Activated CD4-positive, alpha-beta T cell treated with anti-CD3 and anti-CD28 coated beads for 48 hours (primary cell): ENCODE results near the gene KEAP1.
A peak's percentile ranks its signal among the peaks of the same experiment; 100 is the strongest.
"Not testable (repeated sequence)": the region's sequence is repeated elsewhere in the genome, so short reads cannot be mapped to it uniquely, and the experiment has no call there.

Experiments
- DNase-seq: peaks from one replicate; pipeline ENCODE4 v3.0.0-alpha.2; 2020

The KEAP1 gene

DNA sequence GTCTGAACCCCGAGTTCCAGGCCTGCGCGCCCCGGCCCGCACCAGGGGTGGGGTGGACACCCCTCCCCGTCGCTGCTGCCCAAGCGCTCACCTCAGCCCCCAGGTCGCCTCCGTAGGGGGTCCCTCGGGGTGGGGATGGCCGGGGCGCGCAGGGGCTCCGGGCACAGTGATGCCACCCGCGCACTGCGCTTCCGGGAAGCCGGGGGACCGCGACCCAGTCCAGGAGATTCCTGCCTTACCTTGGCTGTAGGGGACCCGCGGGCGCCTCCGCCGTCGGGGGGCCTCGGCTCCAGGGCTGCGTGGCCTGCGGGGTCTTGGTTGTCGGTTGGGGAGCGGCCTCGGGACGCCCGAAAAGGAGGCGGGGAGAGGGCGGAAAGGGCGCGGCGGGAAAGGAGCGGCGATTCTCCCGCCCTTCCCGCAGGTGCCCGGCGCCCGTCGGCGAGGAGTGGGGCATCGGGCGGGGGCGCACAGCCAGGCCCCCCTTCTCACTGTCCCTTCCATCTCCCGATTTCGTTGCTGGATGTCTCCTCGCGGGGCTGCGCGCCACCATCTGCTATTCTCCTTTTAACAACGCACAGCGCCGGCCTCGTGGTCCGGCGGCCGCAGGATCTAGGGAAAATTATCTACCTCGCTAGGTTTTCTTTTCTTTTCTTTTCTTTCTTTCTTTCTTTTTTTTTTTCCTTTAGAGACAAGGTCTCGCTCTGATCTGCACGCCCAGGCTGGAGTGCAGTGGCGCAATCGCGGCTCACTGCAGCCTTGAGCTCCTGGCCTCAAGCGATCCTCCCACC, at the start of gene KEAP1:
Gene KEAP1, minus strand, starts transcription at position 355 of the 788 bp plus-strand sequence. CDS start 3,323 bp downstream, outside the sequence.
- peak; percentile 51 for DNase-seq

DNA sequence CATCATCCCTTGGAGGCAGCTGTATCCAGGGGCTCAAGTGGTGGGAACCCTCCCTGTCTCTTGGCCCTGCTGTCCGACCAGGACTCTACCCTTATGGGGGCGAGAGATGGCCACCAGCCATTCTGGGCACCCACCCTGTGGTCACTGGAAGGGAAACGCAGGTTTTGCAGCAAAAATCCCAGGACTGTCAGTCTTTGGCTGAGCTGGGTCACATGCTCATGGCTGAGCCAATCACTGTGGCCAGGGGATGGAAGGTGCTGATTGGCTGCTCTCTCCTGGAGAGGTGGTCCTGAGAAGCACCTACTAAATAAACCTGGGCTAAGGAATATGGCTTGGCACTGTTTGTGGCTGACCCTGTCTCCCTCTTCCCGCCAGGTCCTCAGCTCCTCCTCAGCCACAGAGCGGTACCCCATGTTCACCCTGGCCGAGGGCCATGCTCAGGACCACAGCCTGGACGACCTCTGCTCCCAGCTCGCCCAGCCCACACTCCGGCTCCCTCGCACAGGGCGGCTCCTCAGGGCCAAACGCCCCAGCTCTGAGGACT, 49.4 kb upstream of the KEAP1 start:
- DNase-seq = peak; percentile 56

DNA sequence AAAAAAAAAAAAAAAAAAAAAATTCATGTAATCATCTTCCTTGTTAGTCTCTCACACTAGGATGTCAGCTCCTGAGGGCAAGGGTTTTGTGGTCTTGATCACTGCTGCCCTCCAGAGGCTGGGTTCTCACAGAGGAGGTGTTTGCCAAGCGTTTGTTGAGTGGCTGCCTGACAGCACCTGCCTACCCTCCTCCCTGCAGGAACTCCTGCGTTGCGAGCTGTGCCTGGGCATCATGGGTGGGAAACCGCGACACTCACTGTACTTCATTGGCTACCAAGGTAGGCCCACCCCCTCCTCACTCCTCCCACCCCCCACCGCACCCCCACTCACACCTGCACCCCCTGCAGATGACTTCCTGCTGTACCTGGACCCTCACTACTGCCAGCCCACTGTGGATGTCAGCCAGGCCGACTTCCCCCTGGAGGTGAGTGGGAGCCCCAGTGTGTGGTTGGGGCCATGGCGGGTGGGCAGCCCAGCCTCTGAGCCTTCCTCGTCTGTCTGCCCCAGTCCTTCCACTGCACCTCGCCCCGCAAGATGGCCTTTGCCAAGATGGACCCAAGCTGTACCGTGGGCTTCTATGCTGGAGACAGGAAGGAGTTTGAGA, 48.6 kb upstream of the KEAP1 start:
- DNase-seq = peak; percentile 65

DNA sequence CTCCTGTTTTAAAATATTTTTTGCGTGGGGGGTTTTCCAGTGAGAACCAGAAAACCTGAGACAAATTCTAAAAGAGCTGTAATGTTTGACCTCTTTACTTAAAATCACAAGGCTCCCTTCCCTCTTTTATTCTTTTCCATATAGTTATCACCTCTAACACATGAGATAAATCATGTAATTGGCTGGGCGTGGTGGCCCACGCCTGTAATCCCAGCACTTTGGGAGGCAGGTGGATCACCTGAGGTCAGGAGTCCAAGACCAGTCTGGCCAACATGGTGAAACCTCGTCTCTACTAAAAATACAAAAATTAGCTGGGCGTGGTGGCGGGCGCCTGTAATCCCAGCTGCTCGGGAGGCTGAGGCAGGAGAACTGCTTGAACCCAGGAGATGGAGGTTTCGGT, 47.9 kb upstream of the KEAP1 start:
- not testable (repeated sequence) for DNase-seq

DNA sequence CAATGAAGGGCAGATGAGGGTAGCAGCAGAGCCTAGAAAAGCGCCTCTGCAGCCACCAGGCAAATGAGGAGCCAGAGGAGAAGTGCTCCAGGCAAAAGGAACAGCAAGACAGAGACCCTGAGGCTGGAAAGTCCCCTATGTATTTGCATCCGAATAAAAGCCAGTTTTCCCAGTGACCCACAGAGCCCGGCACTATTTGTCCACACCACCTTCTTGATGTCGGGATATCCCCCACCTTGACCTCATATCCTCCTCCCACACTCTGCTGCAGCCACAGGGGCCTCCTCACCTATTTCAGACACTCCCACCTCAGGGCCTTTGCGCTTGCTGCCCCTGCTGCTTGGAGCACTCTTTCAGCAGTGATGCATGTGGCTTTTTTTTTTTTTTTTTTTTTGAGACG, 47.2 kb upstream of the KEAP1 start:
- DNase-seq = no peak

DNA sequence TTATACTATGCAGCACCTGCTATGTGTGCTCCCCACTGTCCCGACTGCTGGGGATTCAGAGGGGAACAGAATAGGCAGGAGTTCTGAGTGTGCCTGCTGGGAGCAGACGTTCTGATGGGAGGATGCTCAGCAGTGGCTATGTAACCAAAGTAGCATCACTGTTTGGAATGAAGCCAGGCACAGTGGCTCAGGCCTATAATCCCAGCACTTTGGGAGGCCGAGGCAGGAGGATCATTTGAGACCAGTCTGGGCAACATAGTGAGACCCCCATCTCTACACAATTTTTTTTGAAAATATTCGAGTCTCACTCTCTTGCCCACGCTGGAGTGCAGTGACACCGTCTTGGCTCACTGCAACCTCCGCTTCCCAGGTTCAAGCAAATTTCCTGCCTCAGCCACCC, 46.6 kb upstream of the KEAP1 start:
- no peak for DNase-seq

DNA sequence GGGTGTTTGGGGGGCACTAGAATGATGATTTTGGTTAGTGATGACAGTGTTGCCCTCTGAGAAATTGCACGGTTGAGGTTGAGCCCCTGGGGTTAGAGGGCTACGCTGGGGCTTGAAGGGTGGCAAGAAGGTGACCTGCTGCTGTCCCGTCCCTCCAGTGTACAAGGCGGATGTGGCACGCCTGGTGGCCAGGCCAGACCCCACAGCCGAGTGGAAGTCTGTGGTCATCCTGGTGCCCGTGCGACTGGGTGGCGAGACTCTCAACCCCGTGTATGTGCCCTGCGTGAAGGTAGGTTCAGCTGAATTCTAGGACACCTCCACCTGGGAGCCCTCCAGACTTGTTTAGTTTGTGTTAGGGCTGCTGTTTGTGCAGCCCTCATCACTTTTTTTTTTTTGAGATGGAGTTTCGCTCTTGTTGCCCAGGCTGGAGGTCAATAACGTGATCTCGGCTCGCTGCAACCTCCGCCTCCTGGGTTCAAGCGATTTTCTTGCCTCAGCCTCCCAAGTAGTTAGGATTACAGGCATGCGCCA, 45.7 kb upstream of the KEAP1 start:
- DNase-seq = no peak

DNA sequence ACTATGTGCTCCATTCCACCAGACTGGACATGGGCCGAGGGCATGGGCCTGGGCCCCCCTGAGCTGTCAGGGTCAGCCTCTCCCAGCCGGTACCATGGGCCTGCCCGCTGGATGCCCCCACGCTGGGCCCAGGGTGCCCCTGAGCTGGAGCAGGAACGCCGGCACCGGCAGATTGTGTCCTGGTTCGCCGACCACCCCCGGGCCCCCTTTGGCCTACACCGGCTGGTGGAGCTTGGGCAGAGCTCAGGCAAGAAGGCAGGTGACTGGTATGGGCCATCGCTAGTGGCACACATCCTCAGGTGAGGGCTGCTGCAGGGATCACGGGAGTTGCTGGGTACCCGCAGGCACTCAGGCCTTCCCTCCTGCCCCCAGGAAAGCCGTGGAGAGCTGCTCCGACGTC, 43.7 kb upstream of the KEAP1 start:
- no peak for DNase-seq

DNA sequence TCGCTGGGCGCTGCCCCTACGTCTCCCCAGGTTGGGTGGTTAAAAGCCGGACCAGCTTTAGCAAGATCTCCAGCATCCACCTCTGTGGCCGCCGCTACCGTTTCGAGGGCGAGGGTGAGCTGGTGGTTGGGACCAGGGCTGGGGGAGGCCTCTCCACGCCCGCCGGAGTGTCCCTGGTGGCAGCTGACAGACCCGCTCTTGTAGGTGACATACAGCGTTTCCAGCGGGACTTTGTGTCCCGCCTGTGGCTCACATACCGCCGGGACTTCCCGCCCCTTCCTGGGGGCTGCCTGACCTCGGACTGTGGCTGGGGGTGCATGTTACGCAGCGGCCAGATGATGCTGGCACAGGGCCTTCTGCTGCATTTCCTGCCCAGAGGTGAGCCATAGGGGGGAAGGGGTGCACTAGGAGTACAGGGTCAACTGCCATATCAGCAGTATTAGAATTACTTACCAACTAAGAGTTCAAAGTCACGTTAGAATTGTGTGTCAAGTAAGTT, 41.6 kb upstream of the KEAP1 start:
- DNase-seq = no peak

DNA sequence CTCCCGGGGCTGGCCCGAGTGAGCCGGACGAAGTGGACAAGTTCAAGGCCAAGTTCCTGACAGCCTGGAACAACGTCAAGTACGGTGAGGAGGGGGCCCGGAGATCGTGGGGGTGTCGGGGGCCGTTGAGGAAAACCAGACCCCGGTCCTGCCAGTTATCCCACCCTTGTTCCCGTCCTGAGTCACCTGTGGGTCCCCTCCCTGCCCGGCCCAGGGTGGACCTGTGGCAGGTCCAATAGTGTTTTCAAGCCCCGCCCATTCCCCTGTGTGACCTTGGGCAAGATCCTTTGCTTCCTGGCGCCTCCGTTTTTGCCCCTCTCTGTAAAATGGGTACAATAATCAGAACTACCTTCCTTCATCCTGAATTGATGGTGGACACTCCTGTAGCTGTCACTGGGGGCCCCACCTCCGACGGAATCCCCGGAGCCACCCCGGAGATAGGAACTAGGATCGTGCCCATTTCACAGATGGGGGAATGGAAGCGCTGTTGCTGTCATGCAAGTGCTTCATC, 41.1 kb upstream of the KEAP1 start:
- DNase-seq = no peak

DNA sequence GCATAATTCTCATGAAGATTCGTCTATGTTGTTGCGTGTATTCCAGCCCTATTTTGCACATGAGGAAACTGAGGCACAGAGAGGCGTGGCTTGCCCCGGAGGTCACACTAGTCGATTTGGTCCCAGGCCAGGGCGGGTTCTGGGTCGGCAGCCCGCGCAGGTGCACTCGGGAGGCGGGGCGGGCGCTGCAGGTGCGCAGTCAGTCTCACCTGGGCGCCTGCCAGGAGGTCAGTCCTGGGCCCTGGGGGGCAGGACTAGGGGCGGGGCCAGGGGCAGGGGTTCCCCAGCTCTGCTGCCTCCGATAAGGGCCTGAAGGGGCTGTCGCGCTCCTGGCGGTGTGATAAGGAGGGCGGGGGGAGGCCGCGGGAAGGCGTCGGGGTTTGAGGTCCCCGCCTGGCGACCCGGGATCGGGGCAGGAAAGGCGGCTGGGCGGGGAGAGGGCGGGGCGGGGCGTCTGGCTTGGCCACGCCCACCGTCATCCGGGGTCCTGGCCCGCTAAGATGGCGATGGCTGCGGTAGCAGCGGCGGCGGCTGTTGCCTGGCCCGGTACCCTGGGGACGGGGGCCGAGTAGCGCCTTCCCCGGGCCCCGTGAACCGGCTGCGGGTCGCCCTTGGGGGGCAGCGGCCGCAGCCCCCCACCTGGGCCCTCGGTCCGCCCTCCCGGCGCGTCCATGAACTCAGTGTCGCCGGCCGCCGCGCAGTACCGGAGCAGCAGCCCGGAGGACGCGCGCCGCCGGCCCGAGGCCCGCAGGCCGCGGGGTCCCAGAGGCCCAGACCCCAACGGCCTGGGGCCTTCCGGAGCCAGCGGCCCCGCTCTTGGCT, 40.5 kb upstream of the KEAP1 start, which contains the start of gene ATG4D:
Gene ATG4D, plus strand, starts transcription at position 485 of the 822 bp plus-strand sequence. Its CDS starts 187 bp downstream, at position 672.
- DNase-seq = peak; percentile 83

DNA sequence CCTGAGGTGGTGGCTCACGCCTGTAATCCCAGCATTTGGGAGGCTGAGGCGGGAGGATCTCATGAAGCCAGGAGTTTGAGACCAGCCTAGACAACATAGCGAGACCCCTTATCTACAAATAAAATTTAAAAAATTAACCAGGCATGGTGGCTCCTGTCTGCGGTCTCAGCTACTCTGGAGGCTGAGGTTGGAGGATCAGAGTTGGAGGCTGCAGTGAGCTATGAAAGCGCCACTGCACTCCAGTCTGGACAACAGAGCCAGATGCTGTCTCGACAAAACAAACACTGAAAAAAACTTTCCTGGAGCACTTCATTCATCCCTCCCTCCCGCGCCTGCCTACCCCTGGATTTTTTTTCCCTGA, 39.9 kb upstream of the KEAP1 start:
- no peak for DNase-seq

DNA sequence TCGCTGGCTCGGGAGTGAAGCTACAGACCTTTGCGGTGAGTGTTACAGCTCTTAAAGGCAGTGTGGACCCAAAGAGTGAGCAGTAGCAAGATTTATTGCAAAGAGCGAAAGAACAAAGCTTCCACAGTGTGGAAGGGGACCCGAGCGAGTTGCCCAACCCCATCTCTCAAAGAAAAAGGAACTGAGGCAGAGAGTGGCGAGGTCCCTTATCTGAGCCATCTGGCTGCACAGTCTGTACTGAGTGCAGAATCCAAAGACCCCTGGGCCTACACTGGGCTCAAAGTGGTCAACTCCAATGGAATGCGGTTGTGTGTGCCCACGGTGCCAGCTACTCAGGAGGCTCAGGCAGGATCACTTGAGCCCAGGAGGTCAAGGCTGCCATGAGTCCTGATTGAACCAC, 35.9 kb upstream of the KEAP1 start:
- not testable (repeated sequence) for DNase-seq

DNA sequence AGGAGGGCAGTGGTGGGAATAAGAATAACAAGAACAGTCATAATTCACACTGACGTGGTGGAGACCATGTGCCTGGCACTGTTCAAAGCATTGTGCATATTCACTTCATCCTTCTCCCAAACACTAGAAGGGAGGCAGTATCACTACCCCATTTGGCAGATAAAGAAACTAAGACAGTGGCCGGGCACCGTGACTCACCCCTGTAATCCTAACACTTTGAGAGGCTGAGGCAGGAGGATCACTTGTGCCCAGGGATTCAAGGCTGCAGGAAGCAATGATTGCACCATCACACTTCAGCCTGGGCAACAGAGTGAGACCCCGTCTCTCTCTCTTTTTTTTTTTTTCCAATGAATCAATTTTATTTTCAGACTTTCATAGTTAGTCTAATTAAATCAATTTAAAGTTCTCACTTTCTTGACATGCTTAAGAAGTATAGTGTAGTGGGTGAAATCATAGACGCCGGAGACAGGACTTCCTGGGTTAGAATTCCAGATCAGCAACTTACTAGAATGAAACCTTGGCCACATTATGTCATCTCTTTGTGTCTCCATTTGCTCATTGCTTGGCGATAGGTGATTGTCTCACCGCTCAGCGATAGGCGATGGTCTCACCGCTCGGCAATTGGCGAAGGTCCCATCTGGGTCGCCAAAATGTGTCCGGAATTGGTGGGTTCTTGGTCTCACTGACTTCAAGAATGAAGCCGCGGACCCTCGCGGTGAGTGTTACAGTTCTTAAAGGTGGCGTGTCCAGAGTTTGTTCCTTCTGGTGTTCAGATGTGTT, 35.2 kb upstream of the KEAP1 start:
- DNase-seq = no peak

DNA sequence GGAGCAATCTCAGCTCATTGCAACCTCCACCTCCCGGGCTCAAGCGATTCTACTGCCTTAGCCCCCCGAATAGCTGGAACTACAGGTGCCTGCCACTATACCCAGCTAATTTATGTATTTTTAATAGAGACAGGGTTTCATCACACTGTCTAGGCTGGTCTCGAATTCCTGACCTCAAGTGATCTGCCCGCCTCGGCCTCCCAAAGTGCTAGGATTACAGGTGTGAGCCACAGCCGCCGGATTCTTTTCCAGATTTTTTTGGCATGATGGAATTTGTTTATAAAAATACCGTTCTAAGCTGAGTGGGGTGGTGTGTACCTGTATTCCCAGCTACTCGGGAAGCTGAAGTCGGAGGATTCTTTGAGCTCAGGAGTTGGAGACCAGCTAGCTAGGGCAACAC, 34.5 kb upstream of the KEAP1 start:
- DNase-seq = no peak

DNA sequence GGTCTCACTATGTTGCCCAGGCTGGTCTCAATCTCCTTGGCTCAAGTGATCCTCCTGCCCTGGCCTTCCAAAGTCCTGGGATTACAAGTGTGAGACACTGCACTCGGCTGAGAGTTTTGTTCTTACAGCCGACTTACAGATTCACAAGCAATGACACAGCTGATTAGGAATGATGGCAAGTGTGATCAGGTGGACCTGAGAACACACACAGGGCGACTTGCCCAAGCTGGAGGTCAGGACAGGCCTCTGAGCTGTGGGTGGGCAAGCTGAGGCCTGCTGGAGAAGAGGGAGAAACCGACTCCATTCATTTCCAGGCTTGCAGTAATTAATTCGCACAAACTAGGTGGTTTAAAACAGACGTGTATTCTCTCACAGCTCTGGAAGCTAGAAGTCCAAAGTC, 32.5 kb upstream of the KEAP1 start:
- DNase-seq = no peak

DNA sequence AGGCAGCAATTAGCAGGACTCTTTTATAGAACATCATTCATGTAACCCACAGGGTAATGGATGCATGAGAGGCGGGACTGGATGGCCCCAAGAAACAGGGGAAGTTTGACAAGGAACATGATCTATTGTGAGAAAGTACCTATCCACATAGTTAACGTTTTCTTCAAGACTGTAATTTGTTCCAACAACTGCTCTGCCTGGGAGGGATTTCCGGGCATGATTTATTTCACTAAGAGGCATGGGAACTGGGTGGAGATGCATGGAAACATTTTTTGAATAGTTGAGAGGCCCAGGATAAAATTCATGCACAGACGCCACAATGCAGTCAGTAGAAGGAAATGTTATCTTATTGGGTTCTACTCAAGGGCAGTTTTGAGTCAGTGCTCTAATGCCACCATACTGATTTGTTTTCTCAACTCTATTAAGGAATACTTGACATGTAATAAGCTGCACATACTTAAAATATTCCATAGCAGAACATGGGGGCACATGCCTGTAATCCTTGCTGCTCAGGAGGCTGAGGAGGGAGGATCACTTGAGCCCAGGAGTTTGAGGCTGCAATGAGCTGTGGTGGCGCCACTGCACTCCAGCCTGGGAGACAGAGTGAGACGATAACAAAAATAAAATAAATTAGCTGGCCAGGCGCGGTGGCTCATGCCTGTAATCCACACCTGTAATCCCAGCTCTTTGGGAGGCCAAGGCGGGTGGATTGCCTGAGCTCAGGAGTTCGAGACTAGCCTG, 30.7 kb upstream of the KEAP1 start:
- DNase-seq = no peak

DNA sequence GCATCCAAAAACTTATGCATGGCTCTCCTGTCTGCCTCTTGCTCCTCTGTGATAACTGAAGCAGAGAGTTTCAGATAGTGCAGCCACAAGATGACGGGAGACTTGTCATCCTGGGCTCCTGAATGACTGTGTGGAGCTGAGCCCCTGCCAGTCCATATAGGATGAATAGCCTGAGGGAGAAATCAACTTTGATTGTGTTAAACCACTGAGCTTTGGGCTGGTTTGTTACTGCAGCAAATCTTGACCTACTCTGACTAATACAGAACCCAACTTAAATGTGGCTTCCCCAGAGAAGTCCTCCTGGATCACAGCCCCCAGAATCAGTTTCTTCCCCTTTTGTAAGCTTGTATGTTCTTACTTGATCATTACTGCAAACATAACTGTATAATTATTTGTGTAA, 29.3 kb upstream of the KEAP1 start:
- no peak for DNase-seq

DNA sequence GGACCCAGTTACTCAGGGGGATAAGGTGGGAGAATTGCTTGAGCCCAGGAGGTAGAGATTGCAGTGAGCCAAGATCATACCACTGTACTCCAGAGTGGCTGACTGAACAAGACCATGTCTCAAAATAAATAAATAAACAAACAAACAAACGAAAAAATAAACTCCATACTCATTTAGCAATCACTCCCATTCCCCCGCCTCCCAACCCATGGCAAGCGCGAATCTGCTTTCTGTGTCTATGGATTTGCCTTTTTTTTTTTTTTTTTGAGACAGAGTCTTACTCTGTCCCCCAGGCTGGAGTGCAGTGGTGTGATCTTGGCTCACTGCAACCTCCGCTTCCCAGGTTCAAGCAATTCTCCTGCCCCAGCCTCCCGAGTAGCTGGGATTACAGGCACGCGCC, 23.7 kb upstream of the KEAP1 start:
- DNase-seq = not testable (repeated sequence)

DNA sequence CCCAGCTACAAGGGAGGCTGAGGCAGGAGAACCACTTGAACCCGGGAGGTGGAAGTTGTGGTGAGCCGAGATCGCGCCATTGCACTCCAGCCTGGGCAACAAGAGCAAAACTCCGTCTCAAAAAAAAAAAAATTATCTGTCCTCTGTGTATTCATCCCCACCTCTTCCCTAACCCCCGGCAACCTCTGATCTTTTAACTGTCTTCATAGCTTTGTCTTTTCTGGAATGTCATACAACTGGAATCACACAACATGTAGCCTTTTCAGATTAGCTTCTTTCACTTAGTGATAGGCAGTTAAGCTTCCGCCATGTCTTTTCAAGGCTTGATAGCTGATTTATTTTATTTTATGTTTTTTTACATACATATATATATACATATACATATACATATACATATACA, 22.5 kb upstream of the KEAP1 start:
- DNase-seq = no peak

DNA sequence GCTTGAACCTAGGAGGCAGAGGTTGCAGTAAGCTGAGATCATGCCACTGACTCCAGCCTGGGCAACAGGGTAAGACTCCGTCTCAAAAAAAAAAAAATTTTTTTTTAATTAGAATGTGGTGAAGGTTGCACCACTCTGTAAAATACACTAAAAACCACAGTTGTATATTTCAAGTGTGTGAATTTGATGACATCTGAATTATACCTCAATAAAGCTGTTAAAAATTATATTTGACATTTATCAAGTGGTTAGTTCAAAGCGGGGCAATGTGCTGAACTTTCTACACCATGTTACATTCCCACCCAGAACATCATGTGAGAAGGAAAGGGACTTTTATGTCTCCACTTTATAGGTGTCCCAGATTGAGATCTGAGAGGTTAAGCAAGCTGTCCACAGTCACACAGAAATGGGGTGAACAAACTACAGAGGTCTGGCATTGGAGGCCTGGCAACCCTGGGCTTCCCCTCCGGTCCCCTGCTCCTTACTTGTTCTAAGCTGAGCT, 20.0 kb upstream of the KEAP1 start:
- DNase-seq = no peak
